ENCODE results near the gene PCYT2. TPM values are rescaled to one million over a fixed set of nuclear protein-coding genes. Genes with fewer than 3 reads are reported as not detected.

PCYT2 gene
- total RNA-seq, 2 experiments from 2014 or later: 15.9 to 16.6 TPM

- H3K36me3 Mint-ChIP-seq (ENCODE audit: low read depth): peaks cover 31% of the 10 kb centered on the region
- H3K4me1 Mint-ChIP-seq (ENCODE audit: low read depth): peaks cover 8% of the 10 kb centered on the region
- DNase-seq: no peak
- no peak overlapping the region for H3K27ac Mint-ChIP-seq
- H3K27me3 Mint-ChIP-seq (ENCODE audit: low read depth): peaks cover 9% of the 10 kb centered on the region
- H3K9me3 Mint-ChIP-seq: no peaks in the 10 kb centered on the region
- H3K4me3 Mint-ChIP-seq: no peak overlapping the region
- intact Hi-C loops (cut with micrococcal nuclease): no loop called here
- CTCF ChIA-PET: interaction anchor here (1.1 kb wide), 1 partner anchor 11 kb away, joined by 3 read pairs; no protein-coding TSS in a partner anchor
Observed at GRCh38 chr17:81898885-81899284, 12.3 kb downstream of the PCYT2 start.

- no peaks in the 10 kb centered on the region for H3K9me3 Mint-ChIP-seq
- H3K36me3 Mint-ChIP-seq (ENCODE audit: low read depth): peaks cover 32% of the 10 kb centered on the region
- CTCF ChIA-PET: interaction anchor here (1.1 kb wide), 1 partner anchor 11 kb away, joined by 3 read pairs; no protein-coding TSS in a partner anchor
- H3K27ac Mint-ChIP-seq: no peak overlapping the region
- H3K4me3 Mint-ChIP-seq: no peak overlapping the region
- H3K4me1 Mint-ChIP-seq (ENCODE audit: low read depth): peaks cover 10% of the 10 kb centered on the region
- no peak for DNase-seq
- H3K27me3 Mint-ChIP-seq (ENCODE audit: low read depth): peaks cover 9% of the 10 kb centered on the region
- intact Hi-C loops (cut with micrococcal nuclease): no loop called here
Observed at GRCh38 chr17:81898029-81898866, 13.0 kb downstream of the PCYT2 start.

GRCh38 chr17:81895400-81895799 lies 15.8 kb downstream of the PCYT2 start:
- Mint-ChIP-seq H3K36me3 (ENCODE audit: low read depth) (peaks cover 35% of the 10 kb centered on the region), H3K27ac (no peak overlapping the region), H3K27me3 (ENCODE audit: low read depth) (no peaks in the 10 kb centered on the region), H3K4me3 (no peak overlapping the region), H3K4me1 (ENCODE audit: low read depth) (peaks cover 6% of the 10 kb centered on the region), H3K9me3 (no peaks in the 10 kb centered on the region)
- intact Hi-C loops (cut with micrococcal nuclease): no loop called here
- CTCF ChIA-PET: no interaction called here
- no peak for DNase-seq

GRCh38 chr17:81891303-81891552 lies 20.0 kb downstream of the PCYT2 start:
- DNase-seq: no peak
- intact Hi-C loops (cut with micrococcal nuclease): loop anchor here (1.0 to 2.0 kb wide), 4 partner anchors 17 to 58 kb away; partner anchors contain the start of genes MAFG, MCRIP1 and P4HB
- CTCF ChIA-PET: interaction anchor here (0.6 to 1.2 kb wide), 2 partner anchors 21 to 37 kb away, joined by 3 to 5 read pairs; no protein-coding TSS in a partner anchor
- H3K27ac Mint-ChIP-seq: peak overlapping the region; percentile 97
- no peaks in the 10 kb centered on the region for H3K27me3 Mint-ChIP-seq (ENCODE audit: low read depth)
- peak overlapping the region; percentile 93 for H3K4me3 Mint-ChIP-seq
- H3K36me3 Mint-ChIP-seq (ENCODE audit: low read depth): peaks cover 45% of the 10 kb centered on the region
- H3K9me3 Mint-ChIP-seq: no peaks in the 10 kb centered on the region
- H3K4me1 Mint-ChIP-seq (ENCODE audit: low read depth): peaks cover 32% of the 10 kb centered on the region

- peak; percentile 43 for DNase-seq
- Mint-ChIP-seq H3K4me3 (peak overlapping the region; percentile 85), H3K27ac (peak overlapping the region; percentile 93), H3K9me3 (no peaks in the 10 kb centered on the region), H3K4me1 (ENCODE audit: low read depth) (peaks cover 33% of the 10 kb centered on the region), H3K36me3 (ENCODE audit: low read depth) (peaks cover 44% of the 10 kb centered on the region), H3K27me3 (ENCODE audit: low read depth) (no peaks in the 10 kb centered on the region)
- CTCF ChIA-PET: interaction anchor here (0.5 to 1.2 kb wide), 3 partner anchors 21 to 650 kb away, joined by 3 to 6 read pairs (median 5); no protein-coding TSS in a partner anchor
- intact Hi-C loops (cut with micrococcal nuclease): loop anchor here (1.0 to 2.0 kb wide), 4 partner anchors 16 to 58 kb away; partner anchors contain the start of genes MAFG, MCRIP1 and P4HB
Observed at GRCh38 chr17:81890447-81891302, 20.5 kb downstream of the PCYT2 start.

GRCh38 chr17:81889602-81890001 lies 21.6 kb downstream of the PCYT2 start:
- Mint-ChIP-seq H3K9me3 (no peaks in the 10 kb centered on the region), H3K4me3 (peak overlapping the region; percentile 85)
- CTCF ChIA-PET: interaction anchor here (0.5 kb wide), 1 partner anchor 375 kb away, joined by 4 read pairs; no protein-coding TSS in a partner anchor

GRCh38 chr17:81888988-81889595 lies 22.1 kb downstream of the PCYT2 start:
- CTCF ChIA-PET: no interaction called here
- intact Hi-C loops (cut with micrococcal nuclease): no loop called here
- H3K27me3 Mint-ChIP-seq (ENCODE audit: low read depth): no peaks in the 10 kb centered on the region
- peak overlapping the region; percentile 85 for H3K4me3 Mint-ChIP-seq
- H3K36me3 Mint-ChIP-seq (ENCODE audit: low read depth): peaks cover 50% of the 10 kb centered on the region
- no peak overlapping the region for H3K27ac Mint-ChIP-seq
- peaks cover 36% of the 10 kb centered on the region for H3K4me1 Mint-ChIP-seq (ENCODE audit: low read depth)
- no peaks in the 10 kb centered on the region for H3K9me3 Mint-ChIP-seq
- no peak for DNase-seq

More at GRCh38 chr17:81889602-81890001, 21.6 kb downstream of the PCYT2 start:
- Mint-ChIP-seq H3K36me3 (ENCODE audit: low read depth) (peaks cover 49% of the 10 kb centered on the region), H3K27me3 (ENCODE audit: low read depth) (no peaks in the 10 kb centered on the region), H3K27ac (peak overlapping the region; percentile 93), H3K4me1 (ENCODE audit: low read depth) (peaks cover 36% of the 10 kb centered on the region)
- intact Hi-C loops (cut with micrococcal nuclease): loop anchor here (2.0 kb wide), 2 partner anchors 37 to 57 kb away; partner anchors contain the start of genes MAFG and MCRIP1
- DNase-seq: no peak

GRCh38 chr17:81888105-81888987 lies 22.9 kb downstream of the PCYT2 start:
- CTCF ChIA-PET: no interaction called here

GRCh38 chr17:81885869-81886548 lies 25.2 kb downstream of the PCYT2 start:
- Mint-ChIP-seq H3K4me1 (ENCODE audit: low read depth) (peaks cover 30% of the 10 kb centered on the region), H3K27ac (peak overlapping the region; percentile 51), H3K9me3 (no peaks in the 10 kb centered on the region), H3K4me3 (no peak overlapping the region), H3K27me3 (ENCODE audit: low read depth) (no peaks in the 10 kb centered on the region), H3K36me3 (ENCODE audit: low read depth) (peaks cover 59% of the 10 kb centered on the region)
- CTCF ChIA-PET: interaction anchor here (1.4 kb wide), 1 partner anchor 20 kb away, joined by 3 read pairs; no protein-coding TSS in a partner anchor
- DNase-seq: no peak
- intact Hi-C loops (cut with micrococcal nuclease): no loop called here

More at GRCh38 chr17:81888105-81888987, 22.9 kb downstream of the PCYT2 start:
- Mint-ChIP-seq H3K9me3 (no peaks in the 10 kb centered on the region), H3K4me1 (ENCODE audit: low read depth) (peaks cover 33% of the 10 kb centered on the region), H3K36me3 (ENCODE audit: low read depth) (peaks cover 49% of the 10 kb centered on the region), H3K27ac (no peak overlapping the region), H3K4me3 (peak overlapping the region; percentile 85), H3K27me3 (ENCODE audit: low read depth) (no peaks in the 10 kb centered on the region)
- DNase-seq: no peak
- intact Hi-C loops (cut with micrococcal nuclease): no loop called here

GRCh38 chr17:81885454-81885853 lies 25.7 kb downstream of the PCYT2 start:
- H3K4me1 Mint-ChIP-seq (ENCODE audit: low read depth): peaks cover 30% of the 10 kb centered on the region
- peaks cover 55% of the 10 kb centered on the region for H3K36me3 Mint-ChIP-seq (ENCODE audit: low read depth)
- peak overlapping the region; percentile 51 for H3K27ac Mint-ChIP-seq
- no peak for DNase-seq
- H3K9me3 Mint-ChIP-seq: no peaks in the 10 kb centered on the region
- CTCF ChIA-PET: interaction anchor here (1.1 to 1.4 kb wide), 2 partner anchors 19 to 42 kb away, joined by 3 read pairs; no protein-coding TSS in a partner anchor
- intact Hi-C loops (cut with micrococcal nuclease): no loop called here
- no peak overlapping the region for H3K4me3 Mint-ChIP-seq
- no peaks in the 10 kb centered on the region for H3K27me3 Mint-ChIP-seq (ENCODE audit: low read depth)

- Mint-ChIP-seq H3K36me3 (ENCODE audit: low read depth) (peaks cover 53% of the 10 kb centered on the region), H3K27ac (no peak overlapping the region), H3K9me3 (no peaks in the 10 kb centered on the region), H3K27me3 (ENCODE audit: low read depth) (no peaks in the 10 kb centered on the region), H3K4me3 (no peak overlapping the region), H3K4me1 (ENCODE audit: low read depth) (peaks cover 26% of the 10 kb centered on the region)
- CTCF ChIA-PET: interaction anchor here (1.1 to 1.4 kb wide), 2 partner anchors 19 to 43 kb away, joined by 3 read pairs; no protein-coding TSS in a partner anchor
- no peak for DNase-seq
- intact Hi-C loops (cut with micrococcal nuclease): no loop called here
Observed at GRCh38 chr17:81884968-81885367, 26.2 kb downstream of the PCYT2 start.

Data from activated naive CD4-positive, alpha-beta T cell treated with anti-CD3 and anti-CD28 coated beads for 36 hours (primary cell).